CD4-positive, alpha-beta T cell (primary cell): ENCODE measurements around the gene LNPEP. TPM values are rescaled to one million over a fixed set of nuclear protein-coding genes. Genes with fewer than 3 reads are reported as not detected.

Experiments
- ATAC-seq: fragments of 200-7000 bp; cut with Tn5 transposase; one replicate; pipeline ENCODE4 v1.10.0; 2022; ENCODE audit warnings: mild to moderate bottlenecking; ENCODE audit not compliant: poor library complexity
- CTCF ChIA-PET: fragments of 350-600 bp; sonication (Branson Sonifier 250); formaldehyde crosslinking; loops from one replicate; lab custom pipeline; 2021; ENCODE audit warnings: antibody characterized with exemption, inconsistent platforms; lab: Charles Lee
- POLR2A ChIA-PET: fragments of 350-600 bp; sonication (Branson Sonifier 250); formaldehyde crosslinking; loops from one replicate; lab custom pipeline; 2021; ENCODE audit warnings: antibody characterized with exemption, inconsistent platforms; lab: Charles Lee
- DNase-seq, 14 experiments: peaks; one replicate each; pipeline ENCODE4 v3.0.0-alpha.2; 2013 to 2020; ENCODE audit warnings: mixed read lengths in 2 of 14
- H3K27ac ChIP-seq, 2 donors: one replicate each; pipeline versions ENCODE4 v1.5.1 to v1.7.0; 2013; ENCODE audit warnings: low read length in 2 of 2, low read depth in 1 of 2, mild to moderate bottlenecking in 1 of 2
- H3K27me3 ChIP-seq, 2 experiments: 1 replicate in 1 of 2; 2 replicates in 1 of 2; pipeline versions ENCODE4 v1.6.1 to v1.7.0; 2013; ENCODE audit warnings: low read length in 2 of 2, control low read depth in 1 of 2, mild to moderate bottlenecking in 1 of 2, moderate library complexity in 1 of 2; ENCODE audit not compliant: insufficient read depth in 2 of 2, control insufficient read depth in 1 of 2
- H3K36me3 ChIP-seq: one replicate; pipeline ENCODE4 v1.6.1; 2013; ENCODE audit warnings: low read length, control low read depth; ENCODE audit not compliant: insufficient read depth
- H3K4me1 ChIP-seq: one replicate; pipeline ENCODE4 v1.6.1; 2013; ENCODE audit warnings: low read length, control low read depth; ENCODE audit not compliant: insufficient read depth
- H3K4me3 ChIP-seq: one replicate; pipeline ENCODE4 v1.5.1; 2013; ENCODE audit warnings: mild to moderate bottlenecking, low read length, moderate library complexity
- H3K9me3 ChIP-seq, 2 experiments: 1 replicate in 1 of 2; 2 replicates in 1 of 2; pipeline versions ENCODE4 v1.6.1 to v1.7.0; 2013; ENCODE audit warnings: low read length in 2 of 2, mild to moderate bottlenecking in 2 of 2, control low read depth in 1 of 2, moderate library complexity in 1 of 2; ENCODE audit not compliant: control insufficient read depth in 1 of 2, insufficient read depth in 1 of 2
- H3K27ac Mint-ChIP-seq: one replicate; pipeline ENCODE4 v1.8.0; 2020; ENCODE audit warnings: mixed read lengths
- H3K27me3 Mint-ChIP-seq: one replicate; pipeline ENCODE4 v1.8.0; 2021; ENCODE audit warnings: mixed read lengths
- H3K36me3 Mint-ChIP-seq: one replicate; pipeline ENCODE4 v1.8.0; 2021; ENCODE audit warnings: low read depth, mixed read lengths
- H3K4me1 Mint-ChIP-seq: one replicate; pipeline ENCODE4 v1.8.0; 2021; ENCODE audit warnings: low read depth, mixed read lengths
- H3K4me3 Mint-ChIP-seq: one replicate; pipeline ENCODE4 v1.8.0; 2020; ENCODE audit warnings: mild to moderate bottlenecking, mixed read lengths
- H3K9me3 Mint-ChIP-seq: one replicate; pipeline ENCODE4 v1.8.0; 2020; ENCODE audit warnings: mixed read lengths
- intact Hi-C, 2 experiments: fragments of 100-400 bp; cut with DNase I in 1 of 2; cut with micrococcal nuclease in 1 of 2; formaldehyde crosslinking; loops; one replicate each; pipeline versions ENCODE4 v1.15.1 to v1.9.0; 2023 to 2025; cut with DNase I, micrococcal nuclease
- total RNA-seq, 174 experiments: library from RNA in 2 of 174; stranded (reverse) in 2 of 174; gene quantifications; one replicate each; pipeline ENCODE4 v1.2.3 and lab custom pipeline; 2021 to 2026
- TF ChIP-seq, protein P1 (sequence below): fragments of 200-600 bp; IDR thresholded peaks from one replicate; pipeline ENCODE4 v1.8.0; 2022; ENCODE audit warnings: antibody characterized with exemption, mild to moderate bottlenecking

LNPEP gene
- total RNA-seq, 2 experiments from 2014 or later: 52.0 to 52.7 TPM

DNA sequence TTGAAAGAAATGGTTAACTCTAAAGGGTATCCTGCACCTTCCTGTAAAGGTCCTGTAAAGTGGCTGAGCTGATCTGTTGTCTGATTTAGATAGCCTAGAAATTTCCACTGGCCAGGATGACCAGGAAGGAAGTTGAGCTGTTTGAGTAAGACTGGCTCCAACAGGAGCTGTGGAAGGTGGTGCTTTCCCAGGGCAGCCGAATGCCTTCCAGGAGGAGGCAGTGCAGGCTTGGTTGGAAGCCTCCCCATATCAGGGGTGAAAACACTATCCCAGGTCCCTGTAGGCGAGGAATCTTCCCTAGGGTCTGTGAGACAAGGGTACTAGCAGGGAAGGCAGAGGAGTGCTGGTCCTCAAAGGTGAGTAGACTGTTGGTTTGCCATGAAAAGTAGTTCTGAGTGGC, 108.2 kb downstream of the LNPEP start:
- H3K27me3 Mint-ChIP-seq: no peaks in the 10 kb centered on the region
- ATAC-seq: no peak

DNA sequence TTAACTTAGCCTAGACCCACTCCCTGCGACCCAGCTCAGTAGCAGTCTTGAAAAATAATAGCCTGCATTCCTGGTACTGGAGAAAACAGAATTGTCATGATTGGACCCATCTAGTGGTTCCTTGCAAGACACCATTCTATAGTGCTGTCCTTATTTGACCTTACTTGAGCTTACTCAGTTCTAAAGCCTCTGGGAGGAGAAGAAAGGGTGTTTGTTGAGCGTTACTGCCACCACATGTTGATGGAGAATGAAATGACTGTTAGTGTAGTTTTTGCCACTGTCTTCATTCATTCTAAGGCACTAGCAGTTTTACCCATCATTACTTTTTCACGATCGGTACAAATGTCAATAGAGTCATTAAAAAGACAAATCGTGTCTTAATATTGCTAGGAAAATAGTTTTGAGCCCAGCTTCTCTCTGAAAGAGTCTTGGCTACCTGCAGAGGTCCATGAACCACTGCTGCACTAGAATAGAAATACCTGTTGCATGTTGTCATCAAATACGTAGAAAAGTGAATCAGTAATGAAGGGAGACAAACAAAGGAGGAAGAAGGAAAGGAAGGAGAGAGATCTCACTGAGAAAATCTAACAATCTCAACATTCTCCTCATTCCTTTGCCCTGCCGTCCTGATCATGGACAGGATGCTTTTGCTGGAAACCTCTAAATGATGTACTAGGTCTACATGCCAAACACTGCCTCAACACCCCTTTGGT, 110.5 kb downstream of the LNPEP start:
- Mint-ChIP-seq H3K36me3 (no peaks in the 10 kb centered on the region), H3K4me1 (no peaks in the 10 kb centered on the region), H3K27ac (no peak overlapping the region), H3K4me3 (no peak overlapping the region), H3K9me3 (no peaks in the 10 kb centered on the region), H3K27me3 (no peaks in the 10 kb centered on the region)
- Histone ChIP-seq H3K4me3 (no peak overlapping the region), H3K36me3 (no peaks in the 10 kb centered on the region), H3K4me1 (no peaks in the 10 kb centered on the region), H3K27me3 (no peaks in the 10 kb centered on the region), H3K27ac (no peak overlapping the region), H3K9me3 (no peaks in the 10 kb centered on the region)
- DNase-seq (peak in 2 of 14 experiments; percentile 7), ATAC-seq (no peak)
- ChIA-PET CTCF (no interaction called here), POLR2A (interaction anchor here (0.6 to 1.8 kb wide), 2 partner anchors 9 to 17 kb away, joined by 3 to 4 read pairs; no protein-coding TSS in a partner anchor)
- TF ChIP-seq, protein P1, sequence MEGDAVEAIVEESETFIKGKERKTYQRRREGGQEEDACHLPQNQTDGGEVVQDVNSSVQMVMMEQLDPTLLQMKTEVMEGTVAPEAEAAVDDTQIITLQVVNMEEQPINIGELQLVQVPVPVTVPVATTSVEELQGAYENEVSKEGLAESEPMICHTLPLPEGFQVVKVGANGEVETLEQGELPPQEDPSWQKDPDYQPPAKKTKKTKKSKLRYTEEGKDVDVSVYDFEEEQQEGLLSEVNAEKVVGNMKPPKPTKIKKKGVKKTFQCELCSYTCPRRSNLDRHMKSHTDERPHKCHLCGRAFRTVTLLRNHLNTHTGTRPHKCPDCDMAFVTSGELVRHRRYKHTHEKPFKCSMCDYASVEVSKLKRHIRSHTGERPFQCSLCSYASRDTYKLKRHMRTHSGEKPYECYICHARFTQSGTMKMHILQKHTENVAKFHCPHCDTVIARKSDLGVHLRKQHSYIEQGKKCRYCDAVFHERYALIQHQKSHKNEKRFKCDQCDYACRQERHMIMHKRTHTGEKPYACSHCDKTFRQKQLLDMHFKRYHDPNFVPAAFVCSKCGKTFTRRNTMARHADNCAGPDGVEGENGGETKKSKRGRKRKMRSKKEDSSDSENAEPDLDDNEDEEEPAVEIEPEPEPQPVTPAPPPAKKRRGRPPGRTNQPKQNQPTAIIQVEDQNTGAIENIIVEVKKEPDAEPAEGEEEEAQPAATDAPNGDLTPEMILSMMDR: no peak
- intact Hi-C loops: no loop called here

More for the DNA sequence above, 108.2 kb downstream of the LNPEP start:
- DNase-seq: peak in 2 of 14 experiments; percentile 3 to 8
- ChIA-PET POLR2A (interaction anchor here (0.9 kb wide), 1 partner anchor 14 kb away, joined by 3 read pairs; no protein-coding TSS in a partner anchor), CTCF (no interaction called here)
- H3K27me3 ChIP-seq: no peaks in the 10 kb centered on the region
- no peak overlapping the region for H3K4me3 Mint-ChIP-seq
- TF ChIP-seq, protein P1: no peak
- no peak overlapping the region for H3K27ac Mint-ChIP-seq
- no peak overlapping the region for H3K27ac ChIP-seq
- H3K4me1 Mint-ChIP-seq: no peaks in the 10 kb centered on the region
- no peaks in the 10 kb centered on the region for H3K9me3 ChIP-seq
- H3K36me3 Mint-ChIP-seq: no peaks in the 10 kb centered on the region
- H3K4me1 ChIP-seq: no peaks in the 10 kb centered on the region
- intact Hi-C loops: no loop called here
- H3K4me3 ChIP-seq: no peak overlapping the region
- no peaks in the 10 kb centered on the region for H3K9me3 Mint-ChIP-seq
- no peaks in the 10 kb centered on the region for H3K36me3 ChIP-seq

DNA sequence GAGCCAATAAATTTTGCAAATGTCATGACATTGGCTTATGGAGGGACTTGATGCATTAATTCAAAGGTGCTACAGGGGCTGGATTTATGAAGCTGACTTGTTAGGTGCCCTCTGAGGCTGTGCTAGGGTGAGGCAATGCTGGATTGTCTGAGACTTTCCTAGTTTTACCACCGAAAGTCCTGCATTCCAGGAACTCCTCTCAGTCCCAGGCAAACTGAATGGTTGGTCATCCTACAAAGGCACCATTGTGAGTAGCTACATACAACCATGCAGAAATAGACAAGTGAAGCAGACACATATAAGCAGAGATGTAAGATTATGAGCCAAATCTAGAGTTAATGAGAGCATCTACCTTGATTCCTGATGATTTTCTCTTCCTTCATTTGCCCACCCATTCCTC, 111.2 kb downstream of the LNPEP start:
- no peak overlapping the region for H3K27ac ChIP-seq
- ChIA-PET CTCF (no interaction called here), POLR2A (interaction anchor here (0.6 to 0.9 kb wide), 2 partner anchors 18 to 111 kb away, joined by 3 to 4 read pairs; partner anchors contain the start of gene LNPEP)
- intact Hi-C loops: no loop called here
- DNase-seq (no peak), ATAC-seq (no peak)
- no peaks in the 10 kb centered on the region for H3K4me1 Mint-ChIP-seq
- H3K27ac Mint-ChIP-seq: no peak overlapping the region
- H3K9me3 ChIP-seq: no peaks in the 10 kb centered on the region
- TF ChIP-seq, protein P1: no peak
- H3K36me3 ChIP-seq: no peaks in the 10 kb centered on the region
- H3K9me3 Mint-ChIP-seq: no peaks in the 10 kb centered on the region
- no peaks in the 10 kb centered on the region for H3K27me3 Mint-ChIP-seq
- H3K4me1 ChIP-seq: no peaks in the 10 kb centered on the region
- H3K4me3 ChIP-seq: no peak overlapping the region
- no peaks in the 10 kb centered on the region for H3K36me3 Mint-ChIP-seq
- no peak overlapping the region for H3K4me3 Mint-ChIP-seq
- H3K27me3 ChIP-seq: no peaks in the 10 kb centered on the region
